ENCODE results near the gene GUCY2C. TPM values are rescaled to one million over a fixed set of nuclear protein-coding genes. Genes with fewer than 3 reads are reported as not detected.
"Not testable (repeated sequence)": the region's sequence is repeated elsewhere in the genome, so short reads cannot be mapped to it uniquely, and the experiment has no call there.

Gene GUCY2C
- total RNA-seq (2021; fragmentation: NEBNext Ultra II Directional; extraction: Animal tissue kit (Norgen Biotek cat#: 25700)): under 1 TPM in 1 of 6 experiments, not detected in 5; 0.06 TPM
- long read RNA-seq: 0 reads

DNA sequence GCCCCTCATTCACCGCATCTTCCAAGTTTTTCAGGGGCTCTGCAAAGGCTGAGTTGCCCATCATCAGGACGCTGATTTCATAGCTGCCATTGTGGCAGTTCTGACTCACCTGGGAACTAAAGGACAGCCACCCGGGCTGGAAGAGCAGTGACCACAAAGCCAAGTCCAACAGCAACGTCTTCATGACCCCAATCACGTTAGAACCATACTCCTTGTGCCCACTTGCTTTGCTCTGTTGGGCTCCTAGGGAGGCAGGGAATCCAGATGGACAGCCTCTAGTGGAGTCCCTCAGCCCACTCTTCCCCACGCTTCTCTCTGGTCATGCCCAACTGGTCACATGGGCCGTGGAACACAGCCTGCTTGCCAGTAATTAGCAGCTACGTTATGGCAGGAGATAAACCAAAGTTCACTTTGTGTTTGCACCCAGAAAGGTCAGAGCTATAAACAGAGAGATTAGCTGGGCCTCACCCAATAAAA lies at the start of gene GUCY2C:
Gene GUCY2C, minus strand, starts transcription at position 335 of the 477 bp plus-strand sequence. Its CDS starts 151 bp downstream, at position 184.
- Mint-ChIP-seq H3K9me3 (no peaks in the 10 kb centered on the region; the same call in 1 of the 2 replicates), H3K27ac (no peak within 1 kb of the TSS), H3K36me3 (ENCODE audit: low read depth) (no peaks in the 10 kb centered on the region), H3K4me1 (ENCODE audit: low read depth) (no peaks in the 10 kb centered on the region), H3K4me3 (no peak within 1 kb of the TSS), H3K27me3 (ENCODE audit: insufficient read depth) (peaks cover 3% of the 10 kb centered on the region; the same call in 1 of the 2 replicates)
- TF ChIP-seq, protein P1, sequence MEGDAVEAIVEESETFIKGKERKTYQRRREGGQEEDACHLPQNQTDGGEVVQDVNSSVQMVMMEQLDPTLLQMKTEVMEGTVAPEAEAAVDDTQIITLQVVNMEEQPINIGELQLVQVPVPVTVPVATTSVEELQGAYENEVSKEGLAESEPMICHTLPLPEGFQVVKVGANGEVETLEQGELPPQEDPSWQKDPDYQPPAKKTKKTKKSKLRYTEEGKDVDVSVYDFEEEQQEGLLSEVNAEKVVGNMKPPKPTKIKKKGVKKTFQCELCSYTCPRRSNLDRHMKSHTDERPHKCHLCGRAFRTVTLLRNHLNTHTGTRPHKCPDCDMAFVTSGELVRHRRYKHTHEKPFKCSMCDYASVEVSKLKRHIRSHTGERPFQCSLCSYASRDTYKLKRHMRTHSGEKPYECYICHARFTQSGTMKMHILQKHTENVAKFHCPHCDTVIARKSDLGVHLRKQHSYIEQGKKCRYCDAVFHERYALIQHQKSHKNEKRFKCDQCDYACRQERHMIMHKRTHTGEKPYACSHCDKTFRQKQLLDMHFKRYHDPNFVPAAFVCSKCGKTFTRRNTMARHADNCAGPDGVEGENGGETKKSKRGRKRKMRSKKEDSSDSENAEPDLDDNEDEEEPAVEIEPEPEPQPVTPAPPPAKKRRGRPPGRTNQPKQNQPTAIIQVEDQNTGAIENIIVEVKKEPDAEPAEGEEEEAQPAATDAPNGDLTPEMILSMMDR (IDR thresholded peaks at IDR 0.05): no peak
- DNase-seq: no peak

DNA sequence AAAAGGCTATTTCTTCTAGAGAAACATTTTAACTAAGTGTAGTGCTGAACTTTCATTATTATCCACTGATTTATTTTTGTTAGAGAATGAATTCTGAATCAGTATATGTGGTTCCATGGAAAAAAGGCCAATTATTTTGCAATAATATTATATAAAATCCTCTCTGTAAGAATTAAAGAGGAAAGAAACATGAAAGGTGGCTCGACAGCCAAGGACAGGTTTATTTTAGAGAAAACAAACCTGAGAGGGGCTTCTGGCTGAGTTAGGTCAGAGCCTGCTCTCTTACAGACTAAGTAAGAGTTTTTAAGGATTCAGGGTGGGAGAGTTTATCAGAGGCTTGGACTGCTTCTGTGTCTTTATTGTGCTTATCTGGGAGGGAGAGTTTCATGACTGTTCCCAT lies 46.7 kb upstream of the GUCY2C start:
- Mint-ChIP-seq H3K27me3 (ENCODE audit: insufficient read depth) (no peaks in the 10 kb centered on the region), H3K4me3 (no peak overlapping the region), H3K9me3 (peaks cover 4% of the 10 kb centered on the region), H3K27ac (no peak overlapping the region), H3K36me3 (ENCODE audit: low read depth) (no peaks in the 10 kb centered on the region; the same call in 1 of the 2 replicates), H3K4me1 (ENCODE audit: low read depth) (no peaks in the 10 kb centered on the region; the same call in 1 of the 2 replicates)
- TF ChIP-seq, protein P1 (IDR thresholded peaks at IDR 0.05): no peak
- DNase-seq: no peak

DNA sequence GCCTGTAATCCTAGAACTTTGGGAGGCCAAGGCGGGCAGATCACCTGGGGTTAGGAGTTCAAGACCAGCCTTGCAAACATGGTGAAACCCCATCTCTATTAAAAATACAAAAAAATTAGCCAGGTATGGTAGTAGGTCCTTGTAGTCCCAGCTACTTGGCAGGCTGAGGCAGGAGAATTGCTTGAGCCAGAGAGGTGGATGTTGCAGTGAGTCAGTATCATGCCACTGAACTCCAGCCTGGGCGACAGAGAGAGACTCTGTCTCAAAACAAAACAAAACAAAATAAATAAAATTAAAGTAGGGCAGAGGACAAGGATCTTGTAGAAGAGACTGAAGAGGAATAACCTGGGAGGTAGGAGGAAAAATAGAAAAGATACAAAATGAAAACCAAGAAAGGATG lies 45.5 kb upstream of the GUCY2C start:
- H3K36me3 Mint-ChIP-seq (ENCODE audit: low read depth): no peaks in the 10 kb centered on the region; the same call in 1 of the 2 replicates
- no peak for DNase-seq
- H3K4me1 Mint-ChIP-seq (ENCODE audit: low read depth): no peaks in the 10 kb centered on the region; the same call in 1 of the 2 replicates

DNA sequence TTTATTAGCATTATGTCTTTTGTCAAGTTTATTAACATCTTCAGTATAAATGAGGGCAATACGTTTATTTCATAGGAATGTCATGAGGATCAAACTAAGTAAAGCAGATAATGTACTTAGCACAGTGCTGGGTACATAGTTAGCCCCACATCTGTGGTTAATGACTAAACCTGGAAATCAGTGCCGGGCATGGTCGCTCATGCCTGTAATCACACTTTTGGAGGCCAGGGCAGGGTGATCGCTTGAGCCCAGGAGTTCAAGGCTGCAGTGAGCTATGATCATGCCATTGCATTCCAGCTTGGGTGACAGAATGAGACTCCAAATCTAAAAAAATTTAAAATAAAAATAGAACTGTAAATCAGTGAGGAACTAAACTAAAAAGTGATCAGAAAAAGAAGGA lies 44.8 kb upstream of the GUCY2C start:
- TF ChIP-seq, protein P1 (IDR thresholded peaks at IDR 0.05): no peak
- Mint-ChIP-seq H3K4me3 (no peak overlapping the region), H3K27ac (no peak overlapping the region), H3K4me1 (ENCODE audit: low read depth) (no peaks in the 10 kb centered on the region; the same call in 1 of the 2 replicates), H3K27me3 (ENCODE audit: insufficient read depth) (no peaks in the 10 kb centered on the region), H3K9me3 (peaks cover 4% of the 10 kb centered on the region), H3K36me3 (ENCODE audit: low read depth) (no peaks in the 10 kb centered on the region; the same call in 1 of the 2 replicates)
- no peak for DNase-seq

More for the DNA sequence above, 45.5 kb upstream of the GUCY2C start:
- H3K4me3 Mint-ChIP-seq: no peak overlapping the region
- TF ChIP-seq, protein P1 (IDR thresholded peaks at IDR 0.05): no peak
- H3K9me3 Mint-ChIP-seq: peaks cover 4% of the 10 kb centered on the region
- H3K27me3 Mint-ChIP-seq (ENCODE audit: insufficient read depth): no peaks in the 10 kb centered on the region
- H3K27ac Mint-ChIP-seq: no peak overlapping the region

DNA sequence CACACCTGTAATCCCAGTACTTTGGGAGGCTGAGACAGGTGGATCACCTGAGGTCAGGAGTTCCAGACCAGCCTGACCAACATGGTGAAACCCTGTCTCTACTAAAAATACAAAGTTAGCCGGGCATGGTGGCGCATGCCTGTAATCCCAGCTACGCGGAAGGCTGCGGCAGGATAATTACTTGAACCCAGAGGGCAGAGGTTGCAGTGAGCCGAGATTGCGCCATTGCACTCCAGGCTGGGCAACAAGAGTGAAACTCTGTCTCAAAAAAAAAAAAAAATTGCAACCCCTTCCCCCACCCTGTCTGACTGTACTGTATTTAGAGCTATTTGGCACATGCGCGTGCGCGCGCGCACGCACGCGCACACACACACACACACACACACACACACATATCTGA lies 40.0 kb upstream of the GUCY2C start:
- H3K27ac Mint-ChIP-seq; DNase-seq; H3K4me3 Mint-ChIP-seq; H3K4me1 Mint-ChIP-seq (ENCODE audit: low read depth); H3K36me3 Mint-ChIP-seq (ENCODE audit: low read depth); H3K27me3 Mint-ChIP-seq (ENCODE audit: insufficient read depth); H3K9me3 Mint-ChIP-seq: not testable (repeated sequence)

DNA sequence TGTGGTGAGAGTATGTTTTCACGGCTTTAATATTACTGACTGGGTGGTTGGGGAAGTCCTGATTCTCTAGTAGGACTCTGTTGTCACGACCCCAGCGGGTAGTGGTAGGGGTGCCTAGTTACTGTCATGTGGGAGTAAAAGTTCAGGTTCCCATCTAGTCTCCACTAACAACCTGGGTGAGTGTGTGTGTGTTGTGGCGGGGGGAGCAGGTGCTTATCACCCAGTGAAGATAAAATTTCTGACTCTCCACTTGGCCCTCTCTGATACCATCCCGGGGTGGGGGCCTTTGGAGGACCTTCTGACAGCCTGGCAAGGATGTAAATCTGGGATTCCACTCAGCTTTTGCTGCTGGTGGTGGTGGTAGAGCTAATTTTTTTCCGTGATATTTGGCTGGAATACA lies 35.4 kb upstream of the GUCY2C start:
- Mint-ChIP-seq H3K27ac (no peak overlapping the region), H3K4me1 (ENCODE audit: low read depth) (no peaks in the 10 kb centered on the region), H3K9me3 (peaks cover 7% of the 10 kb centered on the region; the same call in 1 of the 2 replicates), H3K36me3 (ENCODE audit: low read depth) (no peaks in the 10 kb centered on the region), H3K27me3 (ENCODE audit: insufficient read depth) (no peaks in the 10 kb centered on the region), H3K4me3 (no peak overlapping the region)
- TF ChIP-seq, protein P1 (IDR thresholded peaks at IDR 0.05): no peak
- no peak for DNase-seq
